Smooth muscle cell (in vitro differentiated cells): ENCODE measurements around the gene PRIM1. TPM values are rescaled to one million over a fixed set of nuclear protein-coding genes. Genes with fewer than 3 reads are reported as not detected.
"Not testable (repeated sequence)": the region's sequence is repeated elsewhere in the genome, so short reads cannot be mapped to it uniquely, and the experiment has no call there.

Experiments
- DNase-seq: peaks from one replicate; lab custom pipeline; 2025; ENCODE audit not compliant: unreplicated experiment; lab: John Stamatoyannopoulos, UW
- H2AFZ ChIP-seq: fragments of 200-600 bp; sonication (generic); 2 replicates; pipeline ENCODE4 v1.6.0; 2016; ENCODE audit warnings: antibody characterized with exemption, low read depth, mild to moderate bottlenecking
- H3F3A ChIP-seq: fragments of 200-600 bp; sonication (generic); 2 replicates; pipeline ENCODE4 v1.6.0; 2017; ENCODE audit warnings: antibody characterized with exemption, low read depth
- H3K27ac ChIP-seq: fragments of 200-600 bp; sonication (generic); 2 replicates; pipeline ENCODE4 v1.5.1; 2016; ENCODE audit warnings: low read depth, mild to moderate bottlenecking
- H3K27me3 ChIP-seq: fragments of 200-600 bp; sonication (generic); 2 replicates; pipeline ENCODE4 v1.6.1; 2016; ENCODE audit warnings: low read depth, mild to moderate bottlenecking
- H3K36me3 ChIP-seq: fragments of 200-600 bp; sonication (generic); 2 replicates; pipeline ENCODE4 v1.5.1; 2016; ENCODE audit warnings: low read depth
- H3K4me1 ChIP-seq: fragments of 200-600 bp; sonication (generic); 2 replicates; pipeline ENCODE4 v1.5.1; 2016; ENCODE audit warnings: low read depth
- H3K4me2 ChIP-seq: fragments of 200-600 bp; sonication (generic); 2 replicates; pipeline ENCODE4 v1.6.0; 2016; ENCODE audit warnings: mild to moderate bottlenecking
- H3K4me3 ChIP-seq: fragments of 200-600 bp; sonication (generic); 2 replicates; pipeline ENCODE4 v1.5.1; 2016; ENCODE audit warnings: mild to moderate bottlenecking
- H3K79me2 ChIP-seq: fragments of 200-600 bp; sonication (generic); 2 replicates; pipeline ENCODE4 v1.6.0; 2016; ENCODE audit warnings: low read depth, mild to moderate bottlenecking
- H3K9ac ChIP-seq: fragments of 200-600 bp; sonication (generic); 2 replicates; pipeline ENCODE4 v1.6.0; 2016; ENCODE audit warnings: low read depth
- H3K9me3 ChIP-seq: fragments of 200-600 bp; sonication (generic); replicated peaks from 2 replicates; pipeline ENCODE4 v1.5.1; 2016; ENCODE audit warnings: low read depth
- H4K20me1 ChIP-seq: fragments of 200-600 bp; sonication (generic); 2 replicates; pipeline ENCODE4 v1.6.0; 2016; ENCODE audit warnings: low read depth
- WGBS: methylation state at CpG from one replicate; pipeline ENCODE4 v1.1.7; 2016; ENCODE audit warnings: low lambda C conversion rate; 5-methylcytosine and 5-hydroxymethylcytosine counted together
- polyA plus RNA-seq: library from polyadenylated mRNA; unstranded; fragments of >200 nt; fragmentation: Nextera tagmentation; extraction: Ambion mirVana; gene quantifications from 2 replicates; pipeline ENCODE4 v1.2.1, GENCODE V29; 2016
- total RNA-seq: library from RNA; depleted of rRNA; stranded (reverse); fragments of >200 nt; gene quantifications from 2 replicates; pipeline ENCODE4 v1.2.3, GENCODE V29; 2014
- TF ChIP-seq, protein P1 (sequence below): fragments of 200-600 bp; sonication (generic); IDR thresholded peaks from 2 replicates; pipeline ENCODE4 v1.5.1; 2017; ENCODE audit warnings: borderline replicate concordance, mild to moderate bottlenecking, antibody characterized with exemption; ENCODE audit not compliant: insufficient read depth, poor library complexity, severe bottlenecking

The PRIM1 gene
- total and polyA plus RNA-seq, 2 experiments from 2014 or later = 7.0 to 12.7 TPM

DNA sequence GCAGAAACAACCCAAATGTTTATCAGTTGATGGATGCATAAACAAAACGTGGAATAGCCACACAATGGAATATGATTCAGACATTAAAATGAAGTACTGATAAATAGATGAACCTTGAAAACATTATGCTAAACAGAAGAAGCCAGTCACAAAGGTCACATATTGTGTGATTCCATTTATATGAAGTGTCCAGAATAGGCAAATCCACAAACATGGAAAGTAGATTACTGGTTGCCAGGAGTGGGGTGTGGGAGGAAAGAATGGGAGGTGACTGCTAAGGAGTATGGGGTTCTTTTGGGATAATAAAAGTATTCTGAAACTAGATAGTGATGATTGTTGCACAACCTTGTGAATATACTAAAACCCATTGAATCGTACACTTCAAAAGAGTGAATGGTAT, 9.7 kb upstream of the PRIM1 start:
- Histone ChIP-seq H2AFZ (no peak overlapping the region), H4K20me1 (no peaks in the 10 kb centered on the region), H3K4me1 (peaks cover 17% of the 10 kb centered on the region), H3F3A (peaks cover 3% of the 10 kb centered on the region), H3K27ac (no peak overlapping the region), H3K79me2 (no peaks in the 10 kb centered on the region), H3K4me2 (no peak overlapping the region), H3K4me3 (no peak overlapping the region), H3K9ac (no peak overlapping the region), H3K9me3 (no peaks in the 10 kb centered on the region), H3K27me3 (no peaks in the 10 kb centered on the region), H3K36me3 (no peaks in the 10 kb centered on the region)
- DNase-seq = no peak
- TF ChIP-seq, protein P1, sequence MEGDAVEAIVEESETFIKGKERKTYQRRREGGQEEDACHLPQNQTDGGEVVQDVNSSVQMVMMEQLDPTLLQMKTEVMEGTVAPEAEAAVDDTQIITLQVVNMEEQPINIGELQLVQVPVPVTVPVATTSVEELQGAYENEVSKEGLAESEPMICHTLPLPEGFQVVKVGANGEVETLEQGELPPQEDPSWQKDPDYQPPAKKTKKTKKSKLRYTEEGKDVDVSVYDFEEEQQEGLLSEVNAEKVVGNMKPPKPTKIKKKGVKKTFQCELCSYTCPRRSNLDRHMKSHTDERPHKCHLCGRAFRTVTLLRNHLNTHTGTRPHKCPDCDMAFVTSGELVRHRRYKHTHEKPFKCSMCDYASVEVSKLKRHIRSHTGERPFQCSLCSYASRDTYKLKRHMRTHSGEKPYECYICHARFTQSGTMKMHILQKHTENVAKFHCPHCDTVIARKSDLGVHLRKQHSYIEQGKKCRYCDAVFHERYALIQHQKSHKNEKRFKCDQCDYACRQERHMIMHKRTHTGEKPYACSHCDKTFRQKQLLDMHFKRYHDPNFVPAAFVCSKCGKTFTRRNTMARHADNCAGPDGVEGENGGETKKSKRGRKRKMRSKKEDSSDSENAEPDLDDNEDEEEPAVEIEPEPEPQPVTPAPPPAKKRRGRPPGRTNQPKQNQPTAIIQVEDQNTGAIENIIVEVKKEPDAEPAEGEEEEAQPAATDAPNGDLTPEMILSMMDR = no peak
- 65% methylated on average over 2 of the region's 2 CpGs for WGBS

- TF ChIP-seq, protein P1 = no peak
- no peak overlapping the region for H2AFZ ChIP-seq
- no peak for DNase-seq
- no peak overlapping the region for H3K4me3 ChIP-seq
- no peak overlapping the region for H3K9ac ChIP-seq
- H4K20me1 ChIP-seq = no peaks in the 10 kb centered on the region
- no peaks in the 10 kb centered on the region for H3K36me3 ChIP-seq
- 81% methylated on average over 7 of the region's 7 CpGs for WGBS
- no peak overlapping the region for H3K27ac ChIP-seq
- H3K4me1 ChIP-seq = peaks cover 12% of the 10 kb centered on the region
- no peaks in the 10 kb centered on the region for H3K27me3 ChIP-seq
- no peak overlapping the region for H3K4me2 ChIP-seq
- peaks cover 3% of the 10 kb centered on the region for H3F3A ChIP-seq
- H3K79me2 ChIP-seq = no peaks in the 10 kb centered on the region
- H3K9me3 ChIP-seq = no peaks in the 10 kb centered on the region
Observed at GRCh38 chr12:56760460-56760859, 8.3 kb upstream of the PRIM1 start.

- Histone ChIP-seq H3K79me2 (no peaks in the 10 kb centered on the region), H3K9ac (no peak overlapping the region), H3K36me3 (no peaks in the 10 kb centered on the region), H3K4me2 (no peak overlapping the region), H4K20me1 (no peaks in the 10 kb centered on the region), H3K9me3 (no peaks in the 10 kb centered on the region), H3K4me3 (no peak overlapping the region), H3K27me3 (no peaks in the 10 kb centered on the region), H3K4me1 (peaks cover 1% of the 10 kb centered on the region), H3F3A (peaks cover 3% of the 10 kb centered on the region), H3K27ac (no peak overlapping the region), H2AFZ (no peak overlapping the region)
- TF ChIP-seq, protein P1 = no peak
- WGBS = 73% methylated on average over 6 of the region's 6 CpGs
- no peak for DNase-seq
Observed at GRCh38 chr12:56759263-56759908, 7.3 kb upstream of the PRIM1 start.

- DNase-seq = no peak
- Histone ChIP-seq H2AFZ (no peak overlapping the region), H3K9me3 (no peaks in the 10 kb centered on the region), H3K79me2 (no peaks in the 10 kb centered on the region), H3K27ac (no peak overlapping the region), H3F3A (peaks cover 3% of the 10 kb centered on the region), H3K4me3 (no peak overlapping the region), H4K20me1 (no peaks in the 10 kb centered on the region), H3K36me3 (no peaks in the 10 kb centered on the region), H3K4me2 (no peak overlapping the region), H3K4me1 (no peaks in the 10 kb centered on the region), H3K27me3 (no peaks in the 10 kb centered on the region), H3K9ac (no peak overlapping the region)
- TF ChIP-seq, protein P1 = no peak
- 86% methylated on average over 3 of the region's 3 CpGs for WGBS
Observed at GRCh38 chr12:56758728-56759262, 6.7 kb upstream of the PRIM1 start.

- H3K27me3 ChIP-seq, H3F3A ChIP-seq, H3K9ac ChIP-seq, H3K9me3 ChIP-seq, DNase-seq, H3K36me3 ChIP-seq, H2AFZ ChIP-seq, H4K20me1 ChIP-seq, H3K4me3 ChIP-seq, H3K4me1 ChIP-seq, H3K4me2 ChIP-seq, H3K79me2 ChIP-seq, H3K27ac ChIP-seq: not testable (repeated sequence)
- WGBS = 83% methylated on average over 1 of the region's 1 CpG
Observed at GRCh38 chr12:56757971-56758370, 5.8 kb upstream of the PRIM1 start.
